ENCODE results near the gene CTDNEP1. TPM values are rescaled to one million over a fixed set of nuclear protein-coding genes. Genes with fewer than 3 reads are reported as not detected.
A peak's percentile ranks its signal among the peaks of the same experiment; 100 is the strongest.

The CTDNEP1 gene
- polyA plus RNA-seq, 1 donor (not counting 4 experiments of a cell fraction or from before 2014, with no cell fraction given): 66.2 TPM

DNA sequence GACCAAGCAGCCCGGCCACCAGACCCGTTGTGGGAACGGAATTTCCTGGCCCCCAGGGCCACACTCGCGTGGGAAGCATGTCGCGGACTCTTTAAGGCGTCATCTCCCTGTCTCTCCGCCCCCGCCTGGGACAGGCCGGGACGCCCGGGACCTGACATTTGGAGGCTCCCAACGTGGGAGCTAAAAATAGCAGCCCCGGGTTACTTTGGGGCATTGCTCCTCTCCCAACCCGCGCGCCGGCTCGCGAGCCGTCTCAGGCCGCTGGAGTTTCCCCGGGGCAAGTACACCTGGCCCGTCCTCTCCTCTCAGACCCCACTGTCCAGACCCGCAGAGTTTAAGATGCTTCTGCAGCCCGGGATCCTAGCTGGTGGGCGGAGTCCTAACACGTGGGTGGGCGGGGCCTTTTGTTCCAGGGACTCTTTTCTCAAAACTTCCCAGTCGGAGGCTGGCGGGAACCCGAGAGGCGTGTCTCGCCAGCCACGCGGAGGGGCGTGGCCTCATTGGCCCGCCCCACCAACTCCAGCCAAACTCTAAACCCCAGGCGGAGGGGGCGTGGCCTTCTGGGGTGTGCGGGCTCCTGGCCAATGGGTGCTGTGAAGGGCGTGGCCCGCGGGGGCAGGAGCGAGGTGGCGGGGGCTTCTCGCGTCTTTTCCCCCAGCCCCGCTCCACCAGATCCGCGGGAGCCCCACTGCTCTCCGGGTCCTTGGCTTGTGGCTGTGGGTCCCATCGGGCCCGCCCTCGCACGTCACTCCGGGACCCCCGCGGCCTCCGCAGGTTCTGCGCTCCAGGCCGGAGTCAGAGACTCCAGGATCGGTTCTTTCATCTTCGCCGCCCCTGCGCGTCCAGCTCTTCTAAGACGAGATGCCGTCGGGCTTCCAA, 29.8 kb upstream of the CTDNEP1 start, which contains the start of gene SLC2A4:
SLC2A4 (plus strand) TSS at position 645 of the 879 bp plus-strand sequence; CDS start at position 862, 217 bp downstream.
- Histone ChIP-seq H3K9ac (ENCODE audit: control insufficient read depth, extremely low read depth, insufficient read depth, low read length) (peak within 1 kb of the TSS; percentile 72), H4K20me1 (ENCODE audit: control insufficient read depth, extremely low read depth, insufficient read depth, low read length) (no peaks in the 10 kb centered on the region), H3K9me3 (ENCODE audit: control insufficient read depth, low read depth, low read length) (no peaks in the 10 kb centered on the region), H3K4me1 (ENCODE audit: control insufficient read depth, extremely low read depth, insufficient read depth, low read length) (peaks cover 16% of the 10 kb centered on the region), H3K4me3 (ENCODE audit: control insufficient read depth in 2 of 3, extremely low read depth in 1 of 3, insufficient read depth in 2 of 3, low read depth in 1 of 3, low read length in 3 of 3) (peak within 1 kb of the TSS; percentile 38 to 78 (median 66)), H3K4me2 (ENCODE audit: control insufficient read depth, extremely low read depth, insufficient read depth, low read depth, low read length) (peak within 1 kb of the TSS; percentile 98), H3K36me3 (ENCODE audit: control insufficient read depth in 2 of 2, extremely low read depth in 1 of 2, insufficient read depth in 2 of 2, low read length in 2 of 2) (no peaks in the 10 kb centered on the region), H3K27ac (ENCODE audit: control insufficient read depth, insufficient read depth, low read length) (peak within 1 kb of the TSS; percentile 44), H3K27me3 (ENCODE audit: control insufficient read depth, extremely low read depth, insufficient read depth, low read length) (peaks cover 36% of the 10 kb centered on the region), H3K9me1 (ENCODE audit: control insufficient read depth, extremely low read depth, insufficient read depth, low read length) (no peaks in the 10 kb centered on the region), H3K79me2 (ENCODE audit: control insufficient read depth, insufficient read depth, low read length) (no peaks in the 10 kb centered on the region), H2AFZ (ENCODE audit: control insufficient read depth, low read length) (peak within 1 kb of the TSS; percentile 60)
- TF ChIP-seq, protein P1, sequence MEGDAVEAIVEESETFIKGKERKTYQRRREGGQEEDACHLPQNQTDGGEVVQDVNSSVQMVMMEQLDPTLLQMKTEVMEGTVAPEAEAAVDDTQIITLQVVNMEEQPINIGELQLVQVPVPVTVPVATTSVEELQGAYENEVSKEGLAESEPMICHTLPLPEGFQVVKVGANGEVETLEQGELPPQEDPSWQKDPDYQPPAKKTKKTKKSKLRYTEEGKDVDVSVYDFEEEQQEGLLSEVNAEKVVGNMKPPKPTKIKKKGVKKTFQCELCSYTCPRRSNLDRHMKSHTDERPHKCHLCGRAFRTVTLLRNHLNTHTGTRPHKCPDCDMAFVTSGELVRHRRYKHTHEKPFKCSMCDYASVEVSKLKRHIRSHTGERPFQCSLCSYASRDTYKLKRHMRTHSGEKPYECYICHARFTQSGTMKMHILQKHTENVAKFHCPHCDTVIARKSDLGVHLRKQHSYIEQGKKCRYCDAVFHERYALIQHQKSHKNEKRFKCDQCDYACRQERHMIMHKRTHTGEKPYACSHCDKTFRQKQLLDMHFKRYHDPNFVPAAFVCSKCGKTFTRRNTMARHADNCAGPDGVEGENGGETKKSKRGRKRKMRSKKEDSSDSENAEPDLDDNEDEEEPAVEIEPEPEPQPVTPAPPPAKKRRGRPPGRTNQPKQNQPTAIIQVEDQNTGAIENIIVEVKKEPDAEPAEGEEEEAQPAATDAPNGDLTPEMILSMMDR (optimal IDR thresholded peaks at IDR 0.05 in 1 of 3, IDR thresholded peaks at IDR 0.05 in 1 of 3, conservative IDR thresholded peaks at IDR 0.05 in 1 of 3; ENCODE audit: extremely low read depth in 1 of 3, insufficient read depth in 2 of 3, low read length in 3 of 3): no peak
- TF ChIP-seq EZH2 (IDR thresholded peaks at IDR 0.05; ENCODE audit: low read length): no peak
- FAIRE-seq: no peak
- dilution Hi-C loops (cut with MboI; ENCODE audit: extremely low pct_ligation_motif_present, low sequenced_read_pairs): no loop called here
- peak; percentile 87 for DNase-seq (ENCODE audit: low read depth, low spot score)

DNA sequence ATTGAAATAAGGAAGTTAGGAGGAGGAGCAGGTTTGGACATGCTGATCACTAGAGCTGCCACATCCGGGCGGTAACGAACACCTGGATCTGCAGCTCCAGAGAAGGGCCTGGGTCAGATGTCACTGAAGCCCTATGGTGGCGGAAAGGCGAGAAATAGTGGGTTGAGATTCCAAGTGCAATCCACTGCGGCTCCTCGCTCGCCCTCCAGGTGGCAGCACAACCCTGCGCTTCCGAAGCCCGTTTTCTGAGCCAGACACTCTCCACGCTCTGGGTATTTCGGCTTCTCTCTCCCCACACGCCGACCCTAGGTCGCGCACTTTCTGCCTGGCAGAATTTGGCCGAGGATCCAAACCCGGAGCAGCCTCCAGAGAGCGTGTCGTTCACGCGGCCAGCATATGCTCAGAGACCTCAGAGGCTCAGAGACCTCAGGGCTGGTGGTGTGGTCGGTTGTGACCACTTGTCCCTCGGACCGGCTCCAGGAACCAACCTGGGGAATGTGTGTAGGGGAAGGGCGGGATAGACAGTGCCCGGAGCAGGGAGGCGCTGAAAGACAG, 29.1 kb upstream of the CTDNEP1 start:
- Histone ChIP-seq H3K4me3 (ENCODE audit: control insufficient read depth in 2 of 3, extremely low read depth in 1 of 3, insufficient read depth in 2 of 3, low read depth in 1 of 3, low read length in 3 of 3) (peak overlapping the region; percentile 38 to 78 (median 66)), H3K79me2 (ENCODE audit: control insufficient read depth, insufficient read depth, low read length) (no peaks in the 10 kb centered on the region), H3K27me3 (ENCODE audit: control insufficient read depth, extremely low read depth, insufficient read depth, low read length) (peaks cover 34% of the 10 kb centered on the region), H3K4me1 (ENCODE audit: control insufficient read depth, extremely low read depth, insufficient read depth, low read length) (peaks cover 16% of the 10 kb centered on the region), H3K9me1 (ENCODE audit: control insufficient read depth, extremely low read depth, insufficient read depth, low read length) (no peaks in the 10 kb centered on the region), H3K4me2 (ENCODE audit: control insufficient read depth, extremely low read depth, insufficient read depth, low read depth, low read length) (peak overlapping the region; percentile 98), H2AFZ (ENCODE audit: control insufficient read depth, low read length) (peak overlapping the region; percentile 72), H3K36me3 (ENCODE audit: control insufficient read depth in 2 of 2, extremely low read depth in 1 of 2, insufficient read depth in 2 of 2, low read length in 2 of 2) (no peaks in the 10 kb centered on the region), H3K9me3 (ENCODE audit: control insufficient read depth, low read depth, low read length) (no peaks in the 10 kb centered on the region), H4K20me1 (ENCODE audit: control insufficient read depth, extremely low read depth, insufficient read depth, low read length) (no peaks in the 10 kb centered on the region), H3K9ac (ENCODE audit: control insufficient read depth, extremely low read depth, insufficient read depth, low read length) (peak overlapping the region; percentile 72), H3K27ac (ENCODE audit: control insufficient read depth, insufficient read depth, low read length) (peak overlapping the region; percentile 44)
- TF ChIP-seq EZH2 (IDR thresholded peaks at IDR 0.05; ENCODE audit: low read length): no peak
- TF ChIP-seq, protein P1 (optimal IDR thresholded peaks at IDR 0.05 in 1 of 3, IDR thresholded peaks at IDR 0.05 in 1 of 3, conservative IDR thresholded peaks at IDR 0.05 in 1 of 3; ENCODE audit: extremely low read depth in 1 of 3, insufficient read depth in 2 of 3, low read length in 3 of 3): peak; percentile 98
- peak; percentile 75 for DNase-seq (ENCODE audit: low read depth, low spot score)
- dilution Hi-C loops (cut with MboI; ENCODE audit: extremely low pct_ligation_motif_present, low sequenced_read_pairs): no loop called here
- peak; percentile 84 for FAIRE-seq

Data from keratinocyte (primary cell).